Measurements from ENCODE around the gene NR1D1.
"Not testable (repeated sequence)": the region's sequence is repeated elsewhere in the genome, so short reads cannot be mapped to it uniquely, and the experiment has no call there.

NR1D1 gene

GRCh38 chr17:40100419-40100668 is at the start of gene NR1D1:
TSS of gene NR1D1 (minus strand) at chr17:40100589. CDS start at chr17:40100094, 495 bp downstream.
- no peak for DNase-seq

DNA sequence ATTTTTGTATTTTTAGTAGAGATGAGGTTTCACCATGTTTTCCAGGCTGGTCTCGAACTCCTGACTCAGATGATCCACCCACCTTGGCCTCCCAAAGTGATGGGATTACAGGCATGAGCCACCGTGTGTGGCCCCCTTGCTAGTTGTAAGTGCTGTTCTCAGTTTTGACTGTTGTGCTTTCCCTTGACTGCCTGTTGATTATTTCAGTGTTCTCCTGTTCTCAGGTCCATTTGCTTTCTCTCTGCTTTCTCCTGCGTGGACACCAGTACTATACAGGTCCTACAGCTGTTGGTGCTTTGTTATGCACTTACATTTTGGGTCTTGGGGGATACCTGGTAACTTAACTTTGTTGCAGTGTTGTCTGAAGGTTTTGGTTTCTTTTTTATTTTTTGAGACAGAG is 48.1 kb upstream of the NR1D1 start:
- no peak for DNase-seq

DNA sequence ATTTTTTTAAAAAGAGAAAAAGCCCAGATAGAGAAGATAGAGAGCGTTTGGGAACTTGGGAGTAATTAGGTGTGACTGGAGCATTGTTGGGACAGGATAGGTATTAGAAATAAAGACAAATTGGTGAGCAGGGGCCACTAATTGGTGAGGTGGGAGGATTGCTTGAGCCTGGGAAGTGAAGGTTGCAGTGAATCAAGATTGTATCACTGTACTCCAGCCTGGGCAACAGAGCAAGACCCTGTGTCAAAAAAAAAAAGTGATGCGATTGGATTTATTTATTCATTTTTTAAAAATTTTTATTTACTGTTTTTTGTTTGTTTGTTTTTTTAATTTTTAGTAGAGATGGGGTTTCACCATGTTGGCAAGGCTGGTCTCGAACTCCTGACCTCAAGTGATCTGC is 45.1 kb upstream of the NR1D1 start:
- DNase-seq, result no peak

- DNase-seq, result not testable (repeated sequence)
Measured at GRCh38 chr17:40143166-40143565, 42.8 kb upstream of the NR1D1 start.

DNA sequence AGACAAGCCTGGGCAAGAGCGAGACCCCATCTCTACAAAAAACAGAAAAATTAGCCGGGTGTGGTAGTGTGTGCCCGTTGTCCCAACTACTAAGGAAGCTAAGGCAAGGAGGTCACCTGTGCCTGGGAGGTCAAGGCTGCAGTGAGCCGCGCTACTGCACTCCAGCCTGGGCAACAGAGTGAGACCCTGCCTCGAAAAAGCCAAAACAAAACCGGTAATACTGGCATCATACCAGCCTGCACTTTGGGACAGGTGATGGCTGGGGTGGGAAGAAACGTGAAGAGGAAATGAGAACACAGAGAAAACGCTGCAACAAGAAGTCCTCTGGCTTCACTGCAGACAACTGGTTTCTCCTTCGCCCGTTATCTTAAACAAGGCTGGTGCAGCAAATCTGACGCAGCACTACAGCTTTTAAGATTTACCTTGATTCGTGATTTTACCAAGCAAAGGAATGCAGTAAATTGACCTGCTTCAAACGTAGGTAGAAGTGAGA is 39.2 kb upstream of the NR1D1 start:
- DNase-seq, result no peak

- no peak for DNase-seq
Measured at GRCh38 chr17:40135817-40136216, 35.4 kb upstream of the NR1D1 start.

GRCh38 chr17:40134184-40134583 is 33.8 kb upstream of the NR1D1 start:
- DNase-seq, result no peak

DNA sequence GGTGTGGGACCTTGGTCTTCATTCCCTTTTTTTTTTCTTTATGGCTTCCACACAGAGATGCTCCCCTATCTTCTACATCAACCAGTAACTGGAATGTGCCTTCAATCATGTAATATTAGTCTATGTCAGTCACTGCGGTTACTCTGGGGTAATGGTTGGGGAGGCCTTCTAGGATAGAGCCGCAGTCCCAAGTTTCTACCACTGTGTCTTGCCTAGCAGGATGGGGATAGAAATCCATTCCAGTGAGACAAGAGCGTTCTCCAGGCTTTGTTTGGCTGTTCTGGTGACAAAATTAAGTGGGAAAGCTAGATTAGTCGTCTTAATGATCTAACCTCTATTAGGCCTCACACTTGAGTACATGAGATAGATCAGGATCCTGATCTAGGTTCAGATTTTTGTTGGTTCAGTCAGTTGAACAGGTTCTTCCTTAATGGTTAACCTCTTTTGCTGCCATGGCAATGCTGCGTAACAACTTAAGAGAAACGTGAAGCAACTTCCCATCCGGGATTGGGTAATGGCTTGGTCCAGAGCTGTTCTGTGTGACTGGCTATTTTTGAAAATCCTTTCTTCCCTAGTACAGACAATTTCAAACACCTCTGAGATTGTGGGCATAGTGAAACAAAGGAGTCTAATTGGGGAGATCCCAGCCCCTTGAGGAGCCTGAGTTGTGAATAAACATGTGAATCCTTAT is 30.1 kb upstream of the NR1D1 start:
- DNase-seq, result no peak

DNA sequence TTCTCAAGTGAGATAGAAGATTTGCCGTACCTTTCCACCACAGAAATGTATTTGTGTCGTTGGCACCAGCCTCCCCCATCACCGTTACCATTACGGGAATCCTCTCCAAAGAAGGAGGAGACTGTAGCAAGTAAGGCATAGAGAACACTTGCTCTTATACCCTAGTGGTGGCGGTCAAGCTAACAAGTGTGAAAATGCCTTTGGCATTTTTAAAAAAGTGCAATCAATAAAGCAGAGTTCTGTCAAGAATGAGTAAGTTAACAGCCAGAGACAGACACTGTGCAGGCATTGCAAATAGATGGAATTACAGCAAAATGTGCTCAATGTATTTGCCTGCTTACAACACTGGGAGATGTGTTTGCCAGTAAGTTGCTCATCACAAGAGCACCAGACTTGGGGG is 29.1 kb upstream of the NR1D1 start:
- DNase-seq, result no peak

- no peak for DNase-seq
Measured at GRCh38 chr17:40124279-40125141, 24.1 kb upstream of the NR1D1 start.

- no peak for DNase-seq
Measured at GRCh38 chr17:40123811-40124114, 23.4 kb upstream of the NR1D1 start.

GRCh38 chr17:40122999-40123810 is 22.8 kb upstream of the NR1D1 start:
- DNase-seq, result peak; percentile 72

DNA sequence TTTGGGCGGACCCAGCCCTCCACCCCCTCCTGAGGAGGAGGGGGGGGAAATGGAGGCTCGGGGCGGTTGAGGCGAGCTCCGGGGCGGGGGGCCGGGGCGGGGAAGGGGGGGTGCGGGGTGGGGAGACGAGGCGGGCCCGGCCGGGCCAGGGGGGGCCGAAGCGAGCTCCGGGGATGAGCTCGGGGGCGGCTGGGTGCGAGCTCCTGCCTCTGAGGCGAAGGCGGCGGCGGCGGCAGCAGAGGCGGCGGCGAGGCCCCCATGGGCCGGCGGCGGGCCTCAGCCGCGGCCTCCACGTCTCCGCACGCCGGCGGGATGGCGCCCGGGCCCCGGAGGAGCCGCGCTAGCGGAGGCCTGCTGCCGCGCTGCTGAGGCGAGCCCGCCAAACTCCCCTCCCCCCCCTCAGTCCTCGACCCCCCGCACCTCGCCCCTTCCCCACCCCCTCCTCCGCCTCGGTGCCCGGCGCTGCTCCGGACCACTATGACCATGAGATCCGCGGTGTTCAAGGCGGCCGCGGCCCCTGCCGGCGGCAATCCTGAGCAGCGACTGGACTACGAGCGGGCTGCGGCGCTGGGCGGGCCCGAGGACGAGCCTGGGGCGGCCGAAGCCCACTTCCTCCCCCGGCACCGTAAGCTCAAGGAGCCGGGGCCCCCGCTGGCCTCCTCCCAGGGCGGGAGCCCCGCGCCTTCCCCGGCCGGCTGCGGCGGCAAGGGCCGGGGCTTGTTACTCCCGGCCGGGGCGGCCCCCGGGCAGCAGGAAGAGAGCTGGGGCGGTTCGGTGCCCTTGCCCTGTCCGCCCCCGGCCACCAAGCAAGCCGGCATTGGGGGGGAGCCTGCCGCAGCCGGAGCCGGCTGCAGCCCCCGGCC is 22.0 kb upstream of the NR1D1 start:
- no peak for DNase-seq

GRCh38 chr17:40121181-40122135 is 21.1 kb upstream of the NR1D1 start, which contains the start of gene MSL1:
TSS of gene MSL1 (plus strand) at chr17:40121971. CDS start at chr17:40122613, 642 bp downstream.
- peak; percentile 86 for DNase-seq

DNA sequence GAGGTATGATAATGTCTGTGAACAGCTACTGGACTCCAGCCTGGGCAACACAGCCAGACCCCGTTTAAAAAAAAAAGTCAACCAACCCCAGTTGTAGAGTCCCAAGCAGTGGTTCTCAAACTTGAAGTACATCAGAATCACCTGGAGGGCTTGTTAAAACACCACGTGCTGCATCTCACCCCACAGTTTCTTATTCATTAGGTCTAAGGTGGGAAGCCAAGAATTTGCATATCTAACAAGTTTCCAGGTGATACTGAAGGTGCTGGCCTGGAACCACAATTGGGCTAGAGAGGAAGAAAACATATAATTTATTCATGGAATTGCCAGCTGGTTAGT is 14.7 kb upstream of the NR1D1 start:
- no peak for DNase-seq

- no peak for DNase-seq
Measured at GRCh38 chr17:40113907-40114245, 13.5 kb upstream of the NR1D1 start.

DNA sequence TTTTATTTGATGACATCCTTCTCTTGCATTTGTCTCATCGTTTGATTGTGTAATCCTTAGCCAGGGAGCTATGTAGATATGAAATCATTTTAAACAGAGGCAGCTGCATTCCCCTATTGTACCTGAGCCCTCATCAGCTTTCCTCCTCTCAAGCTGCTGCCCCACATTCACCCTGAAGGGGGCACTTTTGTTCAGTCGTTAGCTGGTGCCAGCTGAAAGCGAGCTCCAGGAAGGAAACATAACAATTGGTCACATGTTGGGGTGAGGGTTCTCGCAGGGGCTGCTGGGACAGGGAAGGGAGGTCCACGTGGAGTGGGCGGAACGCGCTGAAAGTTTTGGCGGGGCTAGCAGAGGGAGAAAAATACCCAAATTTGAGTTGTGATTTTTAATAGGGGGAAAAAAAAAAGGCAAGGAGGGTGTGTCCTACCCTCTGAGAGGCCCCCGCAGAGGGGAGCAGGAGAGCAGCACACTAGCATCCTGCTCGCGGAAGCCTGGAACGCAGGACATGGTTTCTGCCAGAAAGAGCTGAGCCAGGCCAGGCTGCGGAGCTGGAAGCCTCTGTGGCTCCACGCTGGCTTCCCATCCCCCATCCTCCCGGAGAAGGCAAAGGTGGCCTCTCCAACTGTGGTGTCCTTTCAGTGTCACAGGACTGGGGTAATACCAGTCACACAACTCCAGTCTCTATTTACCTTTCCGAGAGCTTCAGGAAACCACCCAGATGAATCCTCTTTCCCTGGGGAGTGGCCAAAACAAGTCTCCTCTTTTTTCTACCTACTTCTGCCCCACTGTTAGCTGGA is 12.9 kb upstream of the NR1D1 start:
- peak; percentile 95 for DNase-seq

DNA sequence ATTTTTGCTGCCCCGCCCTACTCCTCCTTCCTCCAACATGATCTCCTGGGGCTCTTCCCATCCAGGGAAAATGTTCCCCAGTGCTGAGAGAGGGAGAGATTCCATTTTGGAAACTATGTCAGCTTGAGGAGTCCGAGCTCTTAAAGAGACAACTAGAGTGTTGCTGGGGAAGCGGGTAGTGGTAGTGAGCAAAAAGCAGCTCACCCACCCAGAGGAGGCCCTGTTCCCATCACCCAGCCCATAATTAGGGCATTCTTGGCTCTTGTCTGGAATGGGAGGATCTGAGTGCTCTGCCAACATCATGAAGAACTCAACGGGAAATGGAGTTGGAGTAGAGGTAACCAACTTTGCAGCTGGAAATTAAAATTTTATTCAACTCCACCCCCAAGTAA is 12.3 kb upstream of the NR1D1 start:
- no peak for DNase-seq

DNA sequence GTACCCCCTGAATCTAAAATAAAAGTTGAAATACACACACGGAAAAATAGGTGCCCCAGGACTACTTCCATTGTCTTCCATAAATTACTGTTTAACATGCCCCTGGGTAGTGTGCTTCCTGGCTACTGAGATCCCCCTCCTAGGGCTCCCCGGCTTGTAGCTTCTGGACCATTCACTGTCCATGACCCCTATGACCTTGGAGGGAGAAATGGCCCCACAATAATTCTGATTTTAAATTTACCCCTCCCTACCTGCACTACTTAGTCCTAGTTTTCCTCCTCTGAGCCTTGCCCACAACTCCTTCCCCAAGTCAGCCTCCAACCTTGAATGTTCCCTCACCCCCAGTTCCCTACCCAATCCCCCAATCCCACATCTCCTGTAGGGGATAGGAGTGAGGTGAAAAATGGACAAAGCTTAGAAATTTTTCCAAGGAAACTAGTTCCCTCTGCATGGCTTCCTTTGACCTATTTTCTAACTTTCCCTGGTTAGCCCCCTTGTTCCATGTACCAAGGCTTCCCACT is 11.9 kb upstream of the NR1D1 start:
- DNase-seq, result no peak
